ENCODE data around the gene KREMEN1.

GRCh38 chr22:29054251-29054767 is 18.5 kb upstream of the KREMEN1 start:
- no peak for TF ChIP-seq CTCF (IDR thresholded peaks at IDR 0.05)
- no peak for TF ChIP-seq EP300 (IDR thresholded peaks at IDR 0.05)
- no peak for TF ChIP-seq POLR2A (IDR thresholded peaks at IDR 0.05)
